H9 (cell line): Measurements from ENCODE around the gene FARP1. TPM values are rescaled to one million over a fixed set of nuclear protein-coding genes. Genes with fewer than 3 reads are reported as not detected.

Experiments used
- DNase-seq: peaks from one replicate; pipeline ENCODE4 v3.0.0-alpha.2; 2017
- H2AFZ ChIP-seq: one replicate; pipeline ENCODE4 v1.6.1; 2013; ENCODE audit warnings: mild to moderate bottlenecking, low read length, control low read depth, moderate library complexity
- H2AK5ac ChIP-seq: 2 replicates; pipeline ENCODE4 v1.6.1; 2013; ENCODE audit warnings: low read length, control low read depth, mixed read lengths; ENCODE audit not compliant: insufficient read length
- H2BK120ac ChIP-seq: one replicate; pipeline ENCODE4 v1.6.1; 2013; ENCODE audit warnings: low read depth, mild to moderate bottlenecking, low read length, control low read depth, inconsistent platforms; ENCODE audit not compliant: poor library complexity, severe bottlenecking
- H2BK12ac ChIP-seq: 2 replicates; pipeline ENCODE4 v1.6.1; 2013; ENCODE audit warnings: low read length, control low read depth, mixed read lengths, low read depth; ENCODE audit not compliant: insufficient read length
- H2BK15ac ChIP-seq: 2 replicates; pipeline ENCODE4 v1.6.1; 2013; ENCODE audit warnings: low read depth, low read length, control low read depth
- H2BK20ac ChIP-seq: one replicate; pipeline ENCODE4 v1.6.1; 2013; ENCODE audit warnings: low read depth, mild to moderate bottlenecking, low read length, control low read depth, inconsistent platforms; ENCODE audit not compliant: poor library complexity, severe bottlenecking
- H2BK5ac ChIP-seq: 2 replicates; pipeline ENCODE4 v1.6.1; 2013; ENCODE audit warnings: low read length, control low read depth, mixed read lengths; ENCODE audit not compliant: insufficient read length
- H3K14ac ChIP-seq: 2 replicates; pipeline ENCODE4 v1.6.1; 2013; ENCODE audit warnings: low read length, control low read depth; ENCODE audit not compliant: insufficient read depth
- H3K18ac ChIP-seq: 2 replicates; pipeline ENCODE4 v1.6.1; 2013; ENCODE audit warnings: low read depth, mild to moderate bottlenecking, mixed read lengths, low read length, control low read depth; ENCODE audit not compliant: insufficient read length
- H3K23ac ChIP-seq: 2 replicates; pipeline ENCODE4 v1.6.1; 2013; ENCODE audit warnings: low read length, control low read depth, mixed read lengths, low read depth; ENCODE audit not compliant: insufficient read length
- H3K23me2 ChIP-seq: 2 replicates; pipeline ENCODE4 v1.6.1; 2013; ENCODE audit warnings: low read depth, mild to moderate bottlenecking, mixed read lengths, low read length, control low read depth; ENCODE audit not compliant: insufficient read length, poor library complexity, severe bottlenecking
- H3K27ac ChIP-seq: 2 replicates; pipeline ENCODE4 v1.5.1; 2013; ENCODE audit warnings: low read length, control low read depth, mixed read lengths, low read depth; ENCODE audit not compliant: insufficient read length
- H3K27me3 ChIP-seq: 2 replicates; pipeline ENCODE4 v1.6.1; 2013; ENCODE audit warnings: low read length, control low read depth, inconsistent platforms; ENCODE audit not compliant: insufficient read depth
- H3K4ac ChIP-seq: 2 replicates; pipeline ENCODE4 v1.6.1; 2013; ENCODE audit warnings: low read depth, mild to moderate bottlenecking, control low read depth, inconsistent platforms, low read length, moderate library complexity
- H3K4me1 ChIP-seq: 2 replicates; pipeline ENCODE4 v1.6.1; 2013; ENCODE audit warnings: low read length, control low read depth, inconsistent platforms; ENCODE audit not compliant: insufficient read depth
- H3K4me2 ChIP-seq: 2 replicates; pipeline ENCODE4 v1.6.1; 2013; ENCODE audit warnings: low read length, control low read depth, mixed read lengths; ENCODE audit not compliant: insufficient read length, insufficient read depth
- H3K56ac ChIP-seq: 2 replicates; pipeline ENCODE4 v1.6.1; 2013; ENCODE audit warnings: low read depth, mild to moderate bottlenecking, mixed read lengths, low read length, control low read depth; ENCODE audit not compliant: insufficient read length
- H3K79me1 ChIP-seq: 2 replicates; pipeline ENCODE4 v1.6.1; 2013; ENCODE audit warnings: low read depth, mild to moderate bottlenecking, moderate library complexity, low read length, control low read depth, inconsistent platforms; ENCODE audit not compliant: insufficient read depth, poor library complexity, severe bottlenecking
- H3K79me2 ChIP-seq: 2 replicates; pipeline ENCODE4 v1.6.1; 2013; ENCODE audit warnings: low read length, control low read depth, inconsistent platforms; ENCODE audit not compliant: insufficient read depth
- H3K9ac ChIP-seq: 2 replicates; pipeline ENCODE4 v1.6.1; 2013; ENCODE audit warnings: low read length, control low read depth, mixed read lengths; ENCODE audit not compliant: insufficient read length; ENCODE audit errors: extremely low read depth
- H3K9me3 ChIP-seq: one replicate; pipeline ENCODE4 v1.6.1; 2013; ENCODE audit warnings: low read depth, low read length, inconsistent platforms; ENCODE audit not compliant: control insufficient read depth
- H3T11ph ChIP-seq: one replicate; pipeline ENCODE4 v1.6.1; 2013; ENCODE audit warnings: mild to moderate bottlenecking, low read length, control low read depth, inconsistent platforms
- H4K20me1 ChIP-seq: one replicate; pipeline ENCODE4 v1.6.1; 2013; ENCODE audit not compliant: control insufficient read depth, insufficient read length, insufficient read depth
- H4K5ac ChIP-seq: 2 replicates; pipeline ENCODE4 v1.6.1; 2013; ENCODE audit warnings: low read depth, mild to moderate bottlenecking, mixed read lengths, low read length, control low read depth; ENCODE audit not compliant: insufficient read length
- H4K8ac ChIP-seq: replicated peaks from 2 replicates; pipeline ENCODE4 v1.6.1; 2013; ENCODE audit warnings: low read length, control low read depth, mixed read lengths, low read depth; ENCODE audit not compliant: insufficient read length
- H4K91ac ChIP-seq: 2 replicates; pipeline ENCODE4 v1.6.1; 2013; ENCODE audit warnings: low read depth, mild to moderate bottlenecking, moderate library complexity, mixed read lengths, low read length, control low read depth; ENCODE audit not compliant: insufficient read length
- H3K27ac Mint-ChIP-seq, 3 experiments: 2 replicates in 2 of 3; 3 replicates in 1 of 3; pipeline ENCODE4 v1.8.0; 2020 to 2021; ENCODE audit warnings: mixed read lengths in 3 of 3, mild to moderate bottlenecking in 1 of 3, moderate library complexity in 1 of 3
- H3K27me3 Mint-ChIP-seq: 2 replicates; pipeline ENCODE4 v1.8.0; 2021; ENCODE audit warnings: low read depth, mild to moderate bottlenecking, moderate library complexity, mixed read lengths
- H3K36me3 Mint-ChIP-seq, 3 experiments: 2 replicates in 2 of 3; 3 replicates in 1 of 3; pipeline ENCODE4 v1.8.0; 2020 to 2021; ENCODE audit warnings: low read depth in 3 of 3, mixed read lengths in 3 of 3; ENCODE audit not compliant: insufficient read depth in 1 of 3
- H3K4me1 Mint-ChIP-seq, 2 experiments: 2 replicates each; pipeline ENCODE4 v1.8.0; 2020; ENCODE audit warnings: mixed read lengths in 2 of 2
- H3K4me3 Mint-ChIP-seq, 2 experiments: 2 replicates in 1 of 2; 3 replicates in 1 of 2; pipeline ENCODE4 v1.8.0; 2020 to 2021; ENCODE audit warnings: mild to moderate bottlenecking in 2 of 2, mixed read lengths in 2 of 2, moderate library complexity in 1 of 2
- H3K9me3 Mint-ChIP-seq, 2 experiments: 2 replicates in 1 of 2; 3 replicates in 1 of 2; pipeline ENCODE4 v1.8.0; 2020; ENCODE audit warnings: mild to moderate bottlenecking in 2 of 2, mixed read lengths in 2 of 2, moderate library complexity in 1 of 2
- WGBS: extraction: QIAGEN DNeasy Blood & Tissue Kit; methylation state at CpG from one replicate; pipeline ENCODE4 v1.1.7; 2013; ENCODE audit warnings: missing lambda C conversion rate, low lambda C conversion rate, mixed read lengths; ENCODE audit not compliant: insufficient read length; ENCODE audit errors: extremely low coverage; 5-methylcytosine and 5-hydroxymethylcytosine counted together
- total RNA-seq: library from RNA; stranded (reverse); gene quantifications from 2 replicates; pipeline ENCODE4 v1.2.1, GENCODE V29; 2021
- TF ChIP-seq, protein P1 (sequence below): fragments of 200-600 bp; sonication (generic); conservative IDR thresholded peaks from 3 replicates; pipeline ENCODE4 v1.8.0; 2021; ENCODE audit warnings: antibody characterized with exemption, mild to moderate bottlenecking

Gene FARP1
- total RNA-seq, 1 experiment from 2014 or later, result 95.9 TPM

DNA sequence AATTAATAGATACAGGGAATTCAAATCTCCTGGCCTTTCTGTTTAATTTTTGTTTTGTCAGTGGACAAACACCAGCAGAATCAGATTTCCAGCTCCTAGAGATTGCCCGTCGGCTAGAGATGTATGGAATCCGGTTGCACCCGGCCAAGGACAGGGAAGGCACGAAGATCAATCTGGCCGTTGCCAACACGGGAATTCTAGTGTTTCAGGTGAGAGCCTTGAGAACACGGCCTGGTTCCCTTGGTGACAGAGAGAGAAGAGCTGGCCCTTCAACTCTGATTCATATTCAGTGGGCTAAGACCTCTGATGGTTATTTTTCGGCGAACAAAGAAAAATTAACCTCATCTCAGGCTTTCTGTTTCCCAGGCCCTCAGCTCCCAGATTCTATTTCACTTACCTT, 242.7 kb downstream of the FARP1 start:
- Histone ChIP-seq H2BK12ac (no peak overlapping the region), H2AFZ (no peak overlapping the region), H3K79me1 (no peaks in the 10 kb centered on the region), H3K4ac (no peak overlapping the region), H2BK5ac (no peak overlapping the region), H3K4me1 (no peaks in the 10 kb centered on the region), H3K23ac (no peak overlapping the region), H3K9ac (no peak overlapping the region), H3K18ac (no peak overlapping the region), H4K91ac (no peak overlapping the region), H4K5ac (no peak overlapping the region), H3K23me2 (no peaks in the 10 kb centered on the region), H2AK5ac (no peak overlapping the region), H3K56ac (no peak overlapping the region), H3K14ac (no peak overlapping the region), H3K4me2 (no peak overlapping the region), H4K8ac (no peak overlapping the region), H2BK20ac (no peak overlapping the region), H3K79me2 (no peaks in the 10 kb centered on the region), H3K27me3 (no peaks in the 10 kb centered on the region), H3K9me3 (no peaks in the 10 kb centered on the region), H2BK15ac (no peak overlapping the region), H2BK120ac (no peak overlapping the region), H3K27ac (no peak overlapping the region), H4K20me1 (no peaks in the 10 kb centered on the region), H3T11ph (no peak overlapping the region)
- H3K36me3 Mint-ChIP-seq, result peaks cover 12 to 49% (median 45%) of the 10 kb centered on the region in 3 experiments; a peak in 6 of 7 replicates
- TF ChIP-seq, protein P1, sequence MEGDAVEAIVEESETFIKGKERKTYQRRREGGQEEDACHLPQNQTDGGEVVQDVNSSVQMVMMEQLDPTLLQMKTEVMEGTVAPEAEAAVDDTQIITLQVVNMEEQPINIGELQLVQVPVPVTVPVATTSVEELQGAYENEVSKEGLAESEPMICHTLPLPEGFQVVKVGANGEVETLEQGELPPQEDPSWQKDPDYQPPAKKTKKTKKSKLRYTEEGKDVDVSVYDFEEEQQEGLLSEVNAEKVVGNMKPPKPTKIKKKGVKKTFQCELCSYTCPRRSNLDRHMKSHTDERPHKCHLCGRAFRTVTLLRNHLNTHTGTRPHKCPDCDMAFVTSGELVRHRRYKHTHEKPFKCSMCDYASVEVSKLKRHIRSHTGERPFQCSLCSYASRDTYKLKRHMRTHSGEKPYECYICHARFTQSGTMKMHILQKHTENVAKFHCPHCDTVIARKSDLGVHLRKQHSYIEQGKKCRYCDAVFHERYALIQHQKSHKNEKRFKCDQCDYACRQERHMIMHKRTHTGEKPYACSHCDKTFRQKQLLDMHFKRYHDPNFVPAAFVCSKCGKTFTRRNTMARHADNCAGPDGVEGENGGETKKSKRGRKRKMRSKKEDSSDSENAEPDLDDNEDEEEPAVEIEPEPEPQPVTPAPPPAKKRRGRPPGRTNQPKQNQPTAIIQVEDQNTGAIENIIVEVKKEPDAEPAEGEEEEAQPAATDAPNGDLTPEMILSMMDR, result no peak
- no peak overlapping the region for H3K4me3 Mint-ChIP-seq
- peak overlapping the region in 1 of 3 experiments; percentile 65; a peak in 1 of 7 replicates for H3K27ac Mint-ChIP-seq
- H3K9me3 Mint-ChIP-seq, result no peaks in the 10 kb centered on the region
- no peaks in the 10 kb centered on the region for H3K4me1 Mint-ChIP-seq
- no CpG with 5 or more reads among the region's 10 CpGs for WGBS
- DNase-seq, result no peak
- no peaks in the 10 kb centered on the region for H3K27me3 Mint-ChIP-seq
